CD4-positive, alpha-beta T cell (primary cell): ENCODE results near the gene ITGA11. TPM values are rescaled to one million over a fixed set of nuclear protein-coding genes. Genes with fewer than 3 reads are reported as not detected.
A peak's percentile ranks its signal among the peaks of the same experiment; 100 is the strongest.

ENCODE experiments used
- ATAC-seq: fragments of 200-7000 bp; cut with Tn5 transposase; one replicate; pipeline ENCODE4 v1.10.0; 2022; ENCODE audit warnings: mild to moderate bottlenecking; ENCODE audit not compliant: poor library complexity
- CTCF ChIA-PET: fragments of 350-600 bp; sonication (Branson Sonifier 250); formaldehyde crosslinking; loops from one replicate; lab custom pipeline; 2021; ENCODE audit warnings: antibody characterized with exemption, inconsistent platforms; lab: Charles Lee
- POLR2A ChIA-PET: fragments of 350-600 bp; sonication (Branson Sonifier 250); formaldehyde crosslinking; loops from one replicate; lab custom pipeline; 2021; ENCODE audit warnings: antibody characterized with exemption, inconsistent platforms; lab: Charles Lee
- DNase-seq, 14 experiments: peaks; one replicate each; pipeline ENCODE4 v3.0.0-alpha.2; 2013 to 2020; ENCODE audit warnings: mixed read lengths in 2 of 14
- H3K27ac ChIP-seq, 2 donors: one replicate each; pipeline versions ENCODE4 v1.5.1 to v1.7.0; 2013; ENCODE audit warnings: low read length in 2 of 2, low read depth in 1 of 2, mild to moderate bottlenecking in 1 of 2
- H3K27me3 ChIP-seq, 2 experiments: 1 replicate in 1 of 2; 2 replicates in 1 of 2; pipeline versions ENCODE4 v1.6.1 to v1.7.0; 2013; ENCODE audit warnings: low read length in 2 of 2, control low read depth in 1 of 2, mild to moderate bottlenecking in 1 of 2, moderate library complexity in 1 of 2; ENCODE audit not compliant: insufficient read depth in 2 of 2, control insufficient read depth in 1 of 2
- H3K36me3 ChIP-seq: one replicate; pipeline ENCODE4 v1.6.1; 2013; ENCODE audit warnings: low read length, control low read depth; ENCODE audit not compliant: insufficient read depth
- H3K4me1 ChIP-seq: one replicate; pipeline ENCODE4 v1.6.1; 2013; ENCODE audit warnings: low read length, control low read depth; ENCODE audit not compliant: insufficient read depth
- H3K4me3 ChIP-seq: one replicate; pipeline ENCODE4 v1.5.1; 2013; ENCODE audit warnings: mild to moderate bottlenecking, low read length, moderate library complexity
- H3K9me3 ChIP-seq, 2 experiments: 1 replicate in 1 of 2; 2 replicates in 1 of 2; pipeline versions ENCODE4 v1.6.1 to v1.7.0; 2013; ENCODE audit warnings: low read length in 2 of 2, mild to moderate bottlenecking in 2 of 2, control low read depth in 1 of 2, moderate library complexity in 1 of 2; ENCODE audit not compliant: control insufficient read depth in 1 of 2, insufficient read depth in 1 of 2
- H3K27ac Mint-ChIP-seq: one replicate; pipeline ENCODE4 v1.8.0; 2020; ENCODE audit warnings: mixed read lengths
- H3K27me3 Mint-ChIP-seq: one replicate; pipeline ENCODE4 v1.8.0; 2021; ENCODE audit warnings: mixed read lengths
- H3K36me3 Mint-ChIP-seq: one replicate; pipeline ENCODE4 v1.8.0; 2021; ENCODE audit warnings: low read depth, mixed read lengths
- H3K4me1 Mint-ChIP-seq: one replicate; pipeline ENCODE4 v1.8.0; 2021; ENCODE audit warnings: low read depth, mixed read lengths
- H3K4me3 Mint-ChIP-seq: one replicate; pipeline ENCODE4 v1.8.0; 2020; ENCODE audit warnings: mild to moderate bottlenecking, mixed read lengths
- H3K9me3 Mint-ChIP-seq: one replicate; pipeline ENCODE4 v1.8.0; 2020; ENCODE audit warnings: mixed read lengths
- CTCF ChIP-seq: fragments of 200-600 bp; IDR thresholded peaks from one replicate; pipeline ENCODE4 v1.8.0; 2022; ENCODE audit warnings: antibody characterized with exemption, mild to moderate bottlenecking
- intact Hi-C, 2 experiments: fragments of 100-400 bp; cut with DNase I in 1 of 2; cut with micrococcal nuclease in 1 of 2; formaldehyde crosslinking; loops; one replicate each; pipeline versions ENCODE4 v1.15.1 to v1.9.0; 2023 to 2025; cut with DNase I, micrococcal nuclease
- total RNA-seq, 174 experiments: library from RNA in 2 of 174; stranded (reverse) in 2 of 174; gene quantifications; one replicate each; pipeline ENCODE4 v1.2.3 and lab custom pipeline; 2021 to 2026

The ITGA11 gene
- total RNA-seq, 2 experiments from 2014 or later: 0.08 to 0.20 TPM

GRCh38 chr15:68377766-68378165 is 54.2 kb downstream of the ITGA11 start:
- Mint-ChIP-seq H3K4me3 (no peak overlapping the region), H3K36me3 (no peaks in the 10 kb centered on the region), H3K27me3 (no peaks in the 10 kb centered on the region), H3K9me3 (no peaks in the 10 kb centered on the region), H3K4me1 (peaks cover 21% of the 10 kb centered on the region), H3K27ac (no peak overlapping the region)
- Histone ChIP-seq H3K27ac (no peak overlapping the region), H3K27me3 (no peaks in the 10 kb centered on the region), H3K9me3 (no peaks in the 10 kb centered on the region), H3K4me3 (no peak overlapping the region), H3K4me1 (peaks cover 13% of the 10 kb centered on the region), H3K36me3 (no peaks in the 10 kb centered on the region)
- intact Hi-C loops: no loop called here
- TF ChIP-seq CTCF: no peak
- POLR2A ChIA-PET: no interaction called here
- ATAC-seq: no peak
- DNase-seq: no peak
- CTCF ChIA-PET: no interaction called here

GRCh38 chr15:68376447-68377060 is 55.4 kb downstream of the ITGA11 start:
- Mint-ChIP-seq H3K36me3 (no peaks in the 10 kb centered on the region), H3K4me3 (no peak overlapping the region), H3K27me3 (no peaks in the 10 kb centered on the region), H3K27ac (no peak overlapping the region), H3K4me1 (peaks cover 21% of the 10 kb centered on the region), H3K9me3 (no peaks in the 10 kb centered on the region)
- H3K9me3 ChIP-seq: no peaks in the 10 kb centered on the region
- no peaks in the 10 kb centered on the region for H3K36me3 ChIP-seq
- no peaks in the 10 kb centered on the region for H3K27me3 ChIP-seq
- TF ChIP-seq CTCF: no peak
- ATAC-seq (no peak), DNase-seq (peak in 1 of 14 experiments; percentile 7)
- intact Hi-C loops: no loop called here
- no peak overlapping the region for H3K27ac ChIP-seq
- peaks cover 13% of the 10 kb centered on the region for H3K4me1 ChIP-seq
- CTCF ChIA-PET: no interaction called here
- no peak overlapping the region for H3K4me3 ChIP-seq
- POLR2A ChIA-PET: no interaction called here

- H3K36me3 ChIP-seq: no peaks in the 10 kb centered on the region
- intact Hi-C loops: no loop called here
- no peaks in the 10 kb centered on the region for H3K9me3 ChIP-seq
- no peak overlapping the region for H3K27ac ChIP-seq
- no peak overlapping the region for H3K27ac Mint-ChIP-seq
- peaks cover 19% of the 10 kb centered on the region for H3K4me1 Mint-ChIP-seq
- H3K27me3 ChIP-seq: no peaks in the 10 kb centered on the region
- DNase-seq: peak in 1 of 14 experiments; percentile 14
- ATAC-seq: no peak
- peaks cover 13% of the 10 kb centered on the region for H3K4me1 ChIP-seq
- TF ChIP-seq CTCF: no peak
- ChIA-PET CTCF (no interaction called here), POLR2A (no interaction called here)
- H3K4me3 Mint-ChIP-seq: no peak overlapping the region
- no peaks in the 10 kb centered on the region for H3K9me3 Mint-ChIP-seq
- no peaks in the 10 kb centered on the region for H3K36me3 Mint-ChIP-seq
- no peak overlapping the region for H3K4me3 ChIP-seq
- no peaks in the 10 kb centered on the region for H3K27me3 Mint-ChIP-seq
Measured at GRCh38 chr15:68375716-68376220, 56.2 kb downstream of the ITGA11 start.
